Gastroesophageal sphincter (tissue), 3 donors: ENCODE results near the gene PUM1.

Experiments used
- CTCF ChIP-seq, 4 experiments: fragments of 200-600 bp in 2 of 4; fragments of 450-650 bp in 2 of 4; sonication (generic) in 1 of 4; IDR thresholded peaks; one replicate each; pipeline ENCODE4 v1.5.1; 2017 to 2019; ENCODE audit warnings: antibody characterized with exemption in 4 of 4, mild to moderate bottlenecking in 2 of 4, moderate library complexity in 2 of 4
- EP300 ChIP-seq: sonication (generic); formaldehyde crosslinking; IDR thresholded peaks from one replicate; pipeline ENCODE4 v1.6.1; 2017; ENCODE audit warnings: antibody characterized with exemption, mild to moderate bottlenecking
- POLR2AphosphoS5 ChIP-seq: sonication (generic); formaldehyde crosslinking; IDR thresholded peaks from one replicate; pipeline ENCODE4 v1.6.1; 2017; ENCODE audit warnings: antibody characterized with exemption

- no peak for TF ChIP-seq POLR2AphosphoS5
- no peak for TF ChIP-seq CTCF (IDR thresholded peaks at IDR 0.05)
- no peak for TF ChIP-seq EP300
Observed at GRCh38 chr1:31055501-31055900, 10.0 kb downstream of the PUM1 start.
